ENCODE results near the gene CYP27C1.

The CYP27C1 gene

GRCh38 chr2:127191331-127192219 is 28.5 kb downstream of the CYP27C1 start:
- no peak for DNase-seq (ENCODE audit: low read depth)

- DNase-seq (ENCODE audit: low read depth): no peak
These were observed 31.3 kb downstream of the CYP27C1 start for GRCh38 chr2:127188797-127189196.

GRCh38 chr2:127187831-127188230 is 32.3 kb downstream of the CYP27C1 start:
- DNase-seq (ENCODE audit: low read depth): no peak

GRCh38 chr2:127187081-127187775 is 32.9 kb downstream of the CYP27C1 start:
- DNase-seq (ENCODE audit: low read depth): no peak

GRCh38 chr2:127185705-127186104 is 34.4 kb downstream of the CYP27C1 start:
- no peak for DNase-seq (ENCODE audit: low read depth)

- no peak for DNase-seq (ENCODE audit: low read depth)
These were observed 35.0 kb downstream of the CYP27C1 start for GRCh38 chr2:127185093-127185492.

- no peak for DNase-seq (ENCODE audit: low read depth)
These were observed 36.3 kb downstream of the CYP27C1 start for GRCh38 chr2:127183771-127184170.

- no peak for DNase-seq (ENCODE audit: low read depth)
These were observed 37.3 kb downstream of the CYP27C1 start for GRCh38 chr2:127182626-127183458.

GRCh38 chr2:127181851-127182250 is 38.2 kb downstream of the CYP27C1 start:
- no peak for DNase-seq (ENCODE audit: low read depth)

- no peak for DNase-seq (ENCODE audit: low read depth)
These were observed 40.3 kb downstream of the CYP27C1 start for GRCh38 chr2:127179766-127180165.

- no peak for DNase-seq (ENCODE audit: low read depth)
These were observed 42.4 kb downstream of the CYP27C1 start for GRCh38 chr2:127177617-127178263.

GRCh38 chr2:127176371-127177311 is 43.5 kb downstream of the CYP27C1 start:
- DNase-seq (ENCODE audit: low read depth): no peak

- no peak for DNase-seq (ENCODE audit: low read depth)
These were observed 44.2 kb downstream of the CYP27C1 start for GRCh38 chr2:127175751-127176354.

GRCh38 chr2:127175041-127175721 is 44.9 kb downstream of the CYP27C1 start:
- DNase-seq (ENCODE audit: low read depth): no peak

- no peak for DNase-seq (ENCODE audit: low read depth)
These were observed 45.5 kb downstream of the CYP27C1 start for GRCh38 chr2:127174640-127175039.

GRCh38 chr2:127174136-127174535 is 46.0 kb downstream of the CYP27C1 start:
- DNase-seq (ENCODE audit: low read depth): no peak

GRCh38 chr2:127173057-127173456 is 47.0 kb downstream of the CYP27C1 start:
- DNase-seq (ENCODE audit: low read depth): no peak

GRCh38 chr2:127172306-127172705 is 47.8 kb downstream of the CYP27C1 start:
- no peak for DNase-seq (ENCODE audit: low read depth)

GRCh38 chr2:127170452-127171197 is 49.5 kb downstream of the CYP27C1 start:
- no peak for DNase-seq (ENCODE audit: low read depth)

Data from activated T-cell treated with anti-CD3 and anti-CD28 coated beads for 1 hour (primary cell).